Neural crest cell (in vitro differentiated cells): ENCODE results near the gene SUPT20HL1. TPM values are rescaled to one million over a fixed set of nuclear protein-coding genes. Genes with fewer than 3 reads are reported as not detected.

Experiments used
- DNase-seq: peaks from one replicate; pipeline ENCODE4 v3.0.0; 2021; ENCODE audit warnings: low read depth, mixed read lengths, low spot score
- H3K27ac Mint-ChIP-seq: one replicate; pipeline ENCODE4 v1.8.0; 2021; ENCODE audit warnings: mild to moderate bottlenecking, mixed read lengths; ENCODE audit not compliant: unreplicated experiment
- H3K27me3 Mint-ChIP-seq: 2 replicates; pipeline ENCODE4 v1.8.0; 2021; ENCODE audit warnings: low read depth, mild to moderate bottlenecking, mixed read lengths
- H3K36me3 Mint-ChIP-seq: 2 replicates; pipeline ENCODE4 v1.8.0; 2021; ENCODE audit warnings: low read depth, mild to moderate bottlenecking, mixed read lengths
- H3K4me1 Mint-ChIP-seq: 2 replicates; pipeline ENCODE4 v1.8.0; 2021; ENCODE audit warnings: mixed read lengths
- H3K4me3 Mint-ChIP-seq: one replicate; pipeline ENCODE4 v1.8.0; 2021; ENCODE audit warnings: mild to moderate bottlenecking, mixed read lengths
- H3K9me3 Mint-ChIP-seq: 2 replicates; pipeline ENCODE4 v1.8.0; 2021; ENCODE audit warnings: mixed read lengths
- CTCF ChIP-seq: fragments of 200-600 bp; sonication (generic); conservative IDR thresholded peaks from 2 replicates; pipeline ENCODE4 v1.5.0; 2021; ENCODE audit warnings: antibody characterized with exemption, mild to moderate bottlenecking
- total RNA-seq: library from RNA; stranded (reverse); gene quantifications from 2 replicates; pipeline ENCODE4 v1.2.1, GENCODE V29; 2021

The SUPT20HL1 gene
- total RNA-seq, 1 donor from 2014 or later = not detected

GRCh38 chrX:24375600-24376131 lies 15.2 kb downstream of the SUPT20HL1 start:
- no peak overlapping the region for H3K27ac Mint-ChIP-seq
- peaks cover 36% of the 10 kb centered on the region for H3K27me3 Mint-ChIP-seq
- TF ChIP-seq CTCF = no peak
- no peak overlapping the region for H3K4me3 Mint-ChIP-seq
- H3K4me1 Mint-ChIP-seq = peaks cover 8% of the 10 kb centered on the region
- DNase-seq = no peak
- H3K9me3 Mint-ChIP-seq = peaks cover 2% of the 10 kb centered on the region
- no peaks in the 10 kb centered on the region for H3K36me3 Mint-ChIP-seq

- DNase-seq = no peak
- Mint-ChIP-seq H3K36me3 (no peaks in the 10 kb centered on the region), H3K27ac (no peak overlapping the region), H3K27me3 (peaks cover 31% of the 10 kb centered on the region), H3K9me3 (peaks cover 2% of the 10 kb centered on the region), H3K4me1 (peaks cover 4% of the 10 kb centered on the region), H3K4me3 (no peak overlapping the region)
- TF ChIP-seq CTCF = no peak
Observed at GRCh38 chrX:24376403-24376802, 16.0 kb downstream of the SUPT20HL1 start.

GRCh38 chrX:24377195-24377594 lies 16.8 kb downstream of the SUPT20HL1 start:
- DNase-seq = no peak
- TF ChIP-seq CTCF = no peak
- Mint-ChIP-seq H3K4me1 (no peaks in the 10 kb centered on the region), H3K27me3 (peaks cover 24% of the 10 kb centered on the region), H3K36me3 (no peaks in the 10 kb centered on the region), H3K9me3 (peaks cover 2% of the 10 kb centered on the region), H3K4me3 (no peak overlapping the region), H3K27ac (no peak overlapping the region)

GRCh38 chrX:24377911-24378468 lies 17.6 kb downstream of the SUPT20HL1 start:
- no peak for DNase-seq
- no peaks in the 10 kb centered on the region for H3K4me1 Mint-ChIP-seq
- H3K9me3 Mint-ChIP-seq = peaks cover 2% of the 10 kb centered on the region
- H3K4me3 Mint-ChIP-seq = no peak overlapping the region
- no peaks in the 10 kb centered on the region for H3K36me3 Mint-ChIP-seq
- H3K27ac Mint-ChIP-seq = no peak overlapping the region
- TF ChIP-seq CTCF = no peak
- H3K27me3 Mint-ChIP-seq = peaks cover 22% of the 10 kb centered on the region

GRCh38 chrX:24378706-24379105 lies 18.3 kb downstream of the SUPT20HL1 start:
- Mint-ChIP-seq H3K36me3 (no peaks in the 10 kb centered on the region), H3K27me3 (peaks cover 24% of the 10 kb centered on the region), H3K4me3 (no peak overlapping the region), H3K27ac (no peak overlapping the region), H3K9me3 (no peaks in the 10 kb centered on the region), H3K4me1 (no peaks in the 10 kb centered on the region)
- TF ChIP-seq CTCF = no peak
- no peak for DNase-seq
